ENCODE measurements around the gene PDSS2.

Gene PDSS2

DNA sequence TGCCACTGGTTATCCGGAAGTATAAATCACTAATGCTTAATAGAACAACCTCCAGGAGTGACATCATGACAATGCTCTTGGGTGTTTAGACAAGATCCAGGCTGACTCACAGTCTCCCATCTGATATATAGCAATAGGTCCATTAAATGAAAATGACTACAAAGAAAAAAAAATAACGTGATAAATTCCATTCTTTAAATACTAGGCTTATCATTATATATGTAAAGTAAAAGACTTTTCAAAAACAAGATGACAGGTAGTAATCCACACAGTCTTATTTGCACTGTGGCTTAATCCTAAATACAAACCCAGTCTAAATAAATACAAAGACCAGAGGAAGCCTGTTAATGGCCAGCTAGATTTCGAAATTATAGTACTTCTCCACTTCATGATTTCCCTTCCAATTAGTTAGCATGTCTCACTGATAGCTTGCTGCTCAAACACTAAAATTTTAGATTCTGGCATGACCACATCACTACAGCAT, 195.0 kb downstream of the PDSS2 start:
- no peak for DNase-seq

DNA sequence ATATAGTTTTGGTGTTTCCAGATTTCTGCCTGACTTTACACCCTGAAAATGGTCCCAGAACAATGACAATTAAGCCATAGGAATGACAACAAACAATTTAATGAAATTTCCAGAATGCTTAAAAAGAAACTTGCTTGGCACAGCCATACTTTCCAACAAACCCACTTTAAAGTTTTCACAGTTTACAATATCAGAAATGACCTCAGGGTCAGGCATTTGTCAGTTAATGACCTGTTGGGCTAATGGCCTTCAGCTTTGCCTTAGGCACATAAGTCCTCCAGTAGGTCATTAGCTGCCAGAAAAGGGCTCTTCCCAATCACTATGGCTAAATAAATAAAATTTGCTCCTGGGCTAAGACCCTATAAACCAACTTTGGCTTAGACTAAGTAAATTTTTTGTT, 199.4 kb downstream of the PDSS2 start:
- no peak for DNase-seq

DNA sequence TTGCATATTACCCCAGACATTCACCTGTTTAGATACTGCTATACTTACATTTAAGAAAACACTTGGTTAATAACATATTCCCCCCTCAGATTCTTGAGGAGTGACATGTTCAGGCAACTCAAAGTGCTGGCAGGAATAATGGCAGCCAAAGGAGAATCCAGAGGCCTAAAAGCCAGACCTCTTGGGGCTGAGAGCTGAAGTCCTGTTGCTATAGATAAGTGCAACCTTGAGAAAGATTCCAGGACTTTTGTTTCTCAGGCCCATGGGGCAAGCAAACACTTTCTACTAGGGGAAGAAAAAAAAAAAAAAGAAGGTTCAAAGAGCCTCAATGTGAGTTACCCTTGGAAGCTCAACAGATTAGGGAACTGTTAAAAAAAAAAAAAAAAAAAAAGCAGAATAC, 211.2 kb downstream of the PDSS2 start:
- DNase-seq = no peak

DNA sequence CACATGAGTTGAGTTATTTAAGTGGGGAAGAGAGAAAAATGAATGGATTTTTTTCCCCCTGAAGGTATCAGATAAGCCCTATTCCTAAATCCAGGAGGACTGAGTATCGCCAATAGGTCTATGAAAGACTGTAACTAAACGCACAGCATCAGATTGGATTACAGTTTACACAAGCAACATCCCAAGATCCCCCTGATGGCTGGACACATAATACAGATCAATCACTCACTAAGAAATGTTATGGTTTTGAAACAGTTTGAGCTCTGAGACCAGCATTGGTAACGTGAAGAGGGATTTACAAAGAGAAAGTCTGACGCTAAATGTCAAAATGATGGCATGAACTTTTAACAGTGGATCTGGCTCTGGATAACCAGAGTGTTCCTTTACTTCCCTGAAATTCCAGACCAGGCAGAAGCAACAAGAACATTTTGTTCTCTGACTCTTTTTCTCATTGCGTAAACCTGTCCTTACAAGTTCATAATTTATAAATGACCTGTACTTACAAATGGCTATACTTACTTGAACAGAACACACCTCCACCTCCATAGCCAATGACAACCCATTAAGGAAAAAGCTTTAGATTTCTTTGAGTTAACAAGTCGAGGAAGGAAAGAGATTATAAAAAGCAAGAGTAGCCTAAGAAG, 212.3 kb downstream of the PDSS2 start:
- no peak for DNase-seq

DNA sequence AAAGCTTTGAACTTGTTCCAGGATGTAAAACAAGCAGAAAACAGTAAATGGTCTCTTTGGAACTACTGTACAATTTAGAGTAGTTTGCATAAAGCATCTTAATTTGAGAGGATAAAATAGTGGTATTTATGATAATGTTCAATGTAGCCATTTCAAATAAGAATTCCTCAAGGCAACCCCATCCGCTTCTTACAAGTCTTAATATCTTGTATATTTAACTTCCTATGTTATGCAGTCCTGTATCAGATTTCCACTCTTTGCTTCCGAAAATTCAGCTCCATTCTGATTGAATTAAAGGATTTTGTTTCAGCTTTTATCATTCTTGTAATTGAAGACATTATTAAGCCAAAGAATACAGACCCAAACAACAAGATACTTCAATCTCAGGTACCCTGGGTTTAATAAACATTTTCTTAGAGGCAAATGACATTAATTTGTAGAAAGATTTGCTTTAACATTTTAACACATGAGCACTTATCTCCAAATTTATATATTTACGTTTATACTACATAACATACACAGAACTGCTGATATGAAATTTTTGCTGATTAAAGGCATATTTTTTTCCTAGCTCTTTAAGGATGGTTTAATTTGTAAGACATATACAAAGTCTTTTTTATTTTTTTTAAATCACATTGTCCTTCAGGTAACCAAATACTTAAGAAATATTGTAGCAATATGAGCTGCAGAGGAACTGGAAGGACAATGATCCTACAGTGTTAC, 213.0 kb downstream of the PDSS2 start:
- no peak for DNase-seq

DNA sequence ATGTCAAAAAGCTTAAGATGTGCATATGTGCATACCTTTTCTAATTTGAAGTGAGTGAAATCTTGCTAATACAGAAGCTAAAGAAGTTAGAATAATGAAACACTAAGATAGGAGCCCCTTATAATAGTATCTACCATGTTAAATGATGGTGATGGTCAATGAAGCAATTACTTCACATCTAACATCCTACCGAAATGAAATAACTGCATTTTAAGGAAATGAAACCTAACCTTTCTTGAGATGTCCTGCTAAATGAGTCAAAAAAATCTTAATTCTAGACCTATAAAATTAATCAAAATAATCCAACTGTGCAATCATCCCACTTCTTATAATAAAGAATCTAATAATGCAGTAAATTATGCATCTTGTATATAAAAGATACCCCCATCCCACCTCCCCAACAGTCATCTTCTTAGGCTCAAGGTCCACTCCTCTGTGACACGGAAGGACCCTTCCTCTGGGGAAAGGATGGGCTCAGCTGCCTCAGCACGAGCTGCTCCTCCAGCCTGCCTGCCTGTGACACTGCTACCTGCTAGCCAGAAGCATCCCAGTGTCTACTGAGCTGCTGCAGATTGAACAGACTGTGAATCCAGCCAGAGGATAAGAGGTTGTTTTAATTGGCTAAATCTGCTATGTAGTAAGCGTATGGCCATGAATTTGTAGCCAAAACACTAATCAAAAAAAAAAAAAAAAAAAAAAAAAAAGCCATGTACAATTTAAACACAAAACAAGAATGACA, 214.5 kb downstream of the PDSS2 start:
- no peak for DNase-seq

DNA sequence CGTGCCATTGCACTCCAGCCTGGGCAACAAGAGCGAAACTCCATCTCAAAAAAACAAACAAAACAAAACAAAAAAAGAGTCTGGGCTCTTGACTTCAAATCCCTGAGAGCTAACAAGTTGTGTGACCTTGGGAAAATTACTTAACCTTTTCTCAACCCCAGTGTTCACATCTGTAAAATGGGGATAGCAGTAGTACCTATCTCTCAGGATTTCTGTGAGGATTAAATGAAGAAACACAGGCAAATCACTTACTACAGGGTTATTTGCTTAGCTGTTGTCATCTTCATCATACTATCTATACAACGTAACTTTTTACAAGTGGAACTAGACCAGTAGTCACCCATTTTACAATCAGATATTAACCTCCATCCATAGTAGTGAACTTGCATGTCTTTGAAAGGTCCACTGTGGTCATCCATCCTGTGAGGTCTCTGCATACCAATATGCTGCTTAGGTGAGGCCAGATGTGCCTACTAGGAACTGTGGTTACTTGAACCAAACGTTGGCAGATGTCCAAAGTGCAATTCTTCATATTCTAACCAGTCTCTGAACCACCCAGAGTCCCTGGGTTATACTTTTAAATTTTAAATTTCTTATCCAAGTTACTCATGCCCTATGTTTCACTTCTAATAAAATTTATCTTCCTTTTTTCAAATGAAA, 215.2 kb downstream of the PDSS2 start:
- no peak for DNase-seq

DNA sequence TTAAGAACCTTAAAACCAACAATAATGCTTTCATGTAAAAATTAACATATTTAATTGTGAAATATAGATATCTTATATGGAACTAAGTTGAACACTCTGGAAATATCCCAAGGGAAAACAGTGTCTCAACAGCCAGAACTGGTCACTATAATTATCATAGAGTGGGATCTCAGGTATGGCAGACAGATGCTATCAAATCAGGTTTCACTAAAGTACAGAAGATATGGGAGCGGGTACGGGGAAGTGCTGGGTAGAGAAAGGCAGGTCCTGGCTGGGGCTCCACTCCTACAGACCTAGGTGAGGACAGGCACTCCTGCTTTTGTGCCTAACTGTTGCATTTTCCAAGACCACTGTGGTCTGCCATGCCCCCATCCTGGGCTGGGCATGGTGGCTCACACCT, 215.9 kb downstream of the PDSS2 start:
- DNase-seq = no peak

DNA sequence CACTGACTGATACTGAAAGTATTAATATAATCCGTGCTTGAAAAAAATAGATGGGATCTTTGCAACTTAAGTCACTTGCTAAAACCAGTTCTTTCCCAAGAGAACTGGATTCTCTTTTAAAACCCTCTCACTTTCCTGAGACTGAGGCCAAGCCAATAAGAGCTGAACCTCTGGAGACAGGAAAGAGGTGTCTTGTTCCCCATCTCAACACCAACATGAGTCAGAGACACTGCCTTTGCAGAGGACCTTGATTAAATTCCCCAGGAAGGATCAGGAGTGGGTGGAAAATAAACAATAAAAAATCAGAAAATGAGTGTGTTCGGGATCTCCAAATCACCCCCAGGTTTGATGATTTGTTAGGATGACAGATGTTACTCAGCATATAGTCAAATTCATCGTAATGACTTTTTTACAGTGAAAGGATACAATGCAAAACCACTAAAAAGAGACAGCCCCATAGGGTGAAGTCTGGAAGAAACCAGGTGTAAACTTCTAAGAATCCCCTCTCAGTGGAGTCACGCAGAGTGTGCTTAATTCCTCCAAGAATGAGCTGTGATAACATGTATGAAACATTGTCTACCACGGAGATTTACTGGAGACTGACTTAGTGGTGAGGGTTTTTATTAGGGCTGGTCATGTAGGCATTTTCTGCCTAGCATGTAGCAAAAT, 221.2 kb downstream of the PDSS2 start:
- no peak for DNase-seq

DNA sequence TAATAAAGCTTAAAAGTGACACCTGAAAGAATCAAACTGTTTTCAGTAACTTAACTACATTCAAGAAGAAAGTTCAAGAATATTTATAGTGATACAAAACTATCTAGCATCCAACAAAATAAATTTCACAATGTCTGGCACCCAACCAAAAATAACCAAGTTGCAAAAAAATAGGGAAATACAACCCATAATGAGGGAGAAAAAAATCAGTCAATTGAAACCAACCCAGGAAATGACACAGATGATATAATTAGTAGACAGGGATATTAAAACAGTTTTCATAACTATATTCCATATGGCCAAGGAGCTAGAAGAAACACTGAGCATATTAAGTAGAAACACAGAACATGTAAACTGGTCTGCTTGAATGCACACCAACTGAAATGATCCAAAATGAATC, 223.9 kb downstream of the PDSS2 start:
- DNase-seq = no peak

DNA sequence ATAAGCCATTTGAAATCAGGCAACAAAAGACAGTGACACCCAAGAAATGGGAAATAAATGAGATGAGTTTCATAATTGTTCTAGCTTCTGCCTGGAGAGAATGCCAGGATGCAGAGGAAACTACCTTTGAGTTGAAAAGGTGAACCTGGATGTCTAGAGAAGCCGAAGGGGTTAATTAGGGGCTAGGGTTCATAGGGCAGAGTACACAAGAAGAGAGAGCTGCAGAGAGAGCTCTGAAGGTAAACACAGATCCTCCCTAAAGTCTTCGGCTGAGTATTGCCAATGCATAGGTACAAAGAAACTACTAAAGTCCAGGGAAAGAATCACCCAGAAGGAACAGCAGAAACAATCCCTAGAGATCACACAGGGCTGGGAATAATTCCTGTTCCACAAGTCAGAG, 224.4 kb downstream of the PDSS2 start:
- no peak for DNase-seq

DNA sequence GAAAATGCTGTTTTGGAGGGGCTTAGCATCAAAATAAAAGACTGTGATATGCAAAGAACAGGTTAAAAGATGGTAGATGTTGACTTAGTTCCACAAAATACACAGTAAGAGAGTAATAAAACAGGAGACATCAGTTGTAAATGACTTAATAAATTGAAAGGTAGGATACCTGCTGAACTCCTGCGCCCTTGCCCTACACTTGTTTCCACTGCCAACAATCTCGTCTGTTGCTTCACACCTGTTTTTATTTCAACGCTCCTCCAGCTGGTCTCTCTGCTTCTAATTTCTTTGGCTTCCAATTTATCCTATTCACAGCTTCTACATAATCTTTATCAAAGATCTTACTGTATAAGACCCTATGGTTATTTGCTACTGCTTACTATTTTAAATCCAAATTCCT, 228.1 kb downstream of the PDSS2 start:
- no peak for DNase-seq

DNA sequence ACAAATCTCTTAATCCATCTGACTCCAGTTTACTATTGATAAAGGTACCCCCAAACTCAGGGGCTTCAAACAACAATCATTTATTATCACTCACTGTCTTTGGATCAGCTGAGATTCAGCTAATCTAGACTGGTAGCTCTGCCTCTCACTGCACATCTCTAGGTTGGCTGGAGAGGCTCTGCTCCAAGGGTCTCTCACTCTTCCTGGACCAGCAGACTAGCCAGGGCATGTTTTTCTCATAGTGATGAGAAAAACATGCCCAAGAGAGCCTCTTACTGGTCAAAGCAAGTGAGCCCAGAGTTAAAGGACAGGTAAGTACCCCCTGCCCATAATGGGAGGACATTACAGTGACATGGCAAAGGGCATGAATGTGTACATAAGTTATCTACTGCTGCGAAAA, 228.9 kb downstream of the PDSS2 start:
- no peak for DNase-seq

DNA sequence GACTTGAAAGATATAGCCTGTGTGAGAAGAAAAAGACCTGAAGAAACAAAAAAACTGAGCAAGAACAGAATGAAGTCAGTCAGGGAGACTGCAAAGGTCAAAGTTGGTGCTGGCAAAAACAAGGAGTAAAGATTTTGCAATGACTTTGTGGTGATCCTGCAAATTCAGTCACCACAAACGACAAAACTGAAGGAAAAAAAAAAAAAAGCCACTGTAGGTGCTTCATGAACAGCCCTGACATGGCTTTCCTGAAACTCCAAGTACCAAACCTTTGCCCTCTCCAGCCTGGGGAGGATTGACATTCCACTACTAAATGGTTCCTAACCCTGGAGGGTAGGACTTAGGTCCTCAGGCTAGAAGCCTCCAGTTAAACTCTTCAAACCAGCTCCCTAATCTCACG, 229.3 kb downstream of the PDSS2 start:
- DNase-seq = no peak

DNA sequence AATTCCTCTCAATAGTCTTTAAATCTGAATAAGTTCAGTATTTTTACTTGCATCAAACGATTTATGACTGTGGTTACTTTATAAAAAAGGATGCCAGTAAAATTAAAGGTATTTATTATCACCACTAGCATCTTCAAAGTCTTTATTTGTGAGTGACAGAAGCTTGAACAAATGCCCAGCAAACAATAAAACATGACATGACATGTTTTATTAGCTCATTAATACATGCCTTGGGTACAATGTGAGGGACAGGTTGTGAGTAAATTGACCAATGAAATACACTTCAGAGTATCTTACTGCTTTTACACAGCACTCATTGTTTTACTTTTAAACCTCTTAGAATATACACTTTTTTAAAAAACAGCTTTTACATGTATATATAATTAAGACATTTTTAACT, 230.6 kb downstream of the PDSS2 start:
- DNase-seq = no peak

DNA sequence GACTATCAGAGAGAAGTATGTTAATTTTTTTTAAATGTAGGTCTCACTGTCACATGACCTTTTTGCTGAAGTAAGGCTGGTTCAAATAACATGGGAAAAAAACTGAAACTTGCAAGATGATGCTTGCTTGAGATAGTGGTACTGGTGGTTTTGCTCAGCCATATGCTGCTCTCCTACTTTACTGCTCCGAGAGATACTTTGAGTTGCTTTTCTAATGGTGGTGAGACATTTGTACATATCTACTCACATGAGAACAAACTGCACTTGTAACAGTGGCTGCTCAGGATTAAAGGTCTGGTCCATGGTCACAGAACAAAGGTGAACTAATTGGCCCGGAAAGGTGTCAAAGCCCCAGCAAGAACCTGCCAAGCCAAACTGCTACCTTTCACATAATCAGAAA, 237.8 kb downstream of the PDSS2 start:
- no peak for DNase-seq

DNA sequence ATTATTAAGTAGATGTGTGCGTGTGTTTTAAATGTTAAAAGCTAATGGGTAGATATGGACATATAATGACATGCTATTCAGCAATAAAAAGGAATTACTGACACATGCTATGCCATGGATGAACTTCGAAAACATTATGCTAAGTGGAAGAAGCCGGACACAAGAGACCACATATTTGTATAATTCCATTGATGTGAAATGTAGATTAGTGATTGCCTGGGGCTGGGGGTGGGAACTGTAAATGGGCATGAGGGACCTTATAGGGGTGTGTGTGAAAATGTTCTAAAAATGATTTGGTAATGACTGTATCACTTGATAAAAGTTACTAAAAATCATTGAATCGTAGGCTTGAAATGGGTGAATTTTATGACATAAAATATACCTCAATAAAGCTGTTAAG, 239.5 kb downstream of the PDSS2 start:
- no peak for DNase-seq

DNA sequence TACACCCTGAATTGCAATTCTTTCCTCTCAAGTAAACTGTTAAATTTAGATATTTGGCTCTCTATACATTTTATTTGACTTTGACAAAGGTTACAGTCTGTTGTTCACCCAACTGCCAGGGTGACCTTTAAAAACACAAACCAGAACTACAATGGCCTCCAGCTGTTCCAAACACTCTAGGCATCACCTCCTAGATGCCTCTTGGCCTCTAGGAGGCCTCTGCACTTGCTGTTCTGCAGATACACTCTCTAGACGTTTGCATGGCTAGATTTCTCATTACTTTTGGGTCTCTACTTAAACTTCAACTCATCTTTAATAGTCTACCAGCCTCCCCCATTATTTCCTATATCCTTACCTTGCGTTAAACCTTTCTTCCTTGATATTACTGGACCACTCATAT, 241.2 kb downstream of the PDSS2 start:
- DNase-seq = no peak

DNA sequence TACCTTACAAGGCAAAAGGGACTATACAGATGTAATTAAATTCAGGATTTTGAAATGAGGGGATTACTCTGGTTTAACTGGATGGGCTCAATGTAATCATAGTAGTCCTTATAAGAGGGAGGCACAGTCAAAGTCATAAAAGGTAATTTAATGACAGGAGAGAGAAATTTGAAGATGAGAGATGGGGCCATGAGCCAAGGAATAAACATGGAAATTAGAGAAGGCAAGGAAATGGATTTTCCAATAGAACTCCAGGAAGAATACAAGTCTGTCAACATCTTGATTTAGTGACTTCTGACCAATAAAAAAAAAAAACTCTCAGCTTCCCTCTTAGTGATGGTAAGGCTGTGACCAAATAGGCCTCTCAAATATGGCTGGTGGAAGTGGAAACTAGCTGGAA, 242.1 kb downstream of the PDSS2 start:
- DNase-seq = no peak

DNA sequence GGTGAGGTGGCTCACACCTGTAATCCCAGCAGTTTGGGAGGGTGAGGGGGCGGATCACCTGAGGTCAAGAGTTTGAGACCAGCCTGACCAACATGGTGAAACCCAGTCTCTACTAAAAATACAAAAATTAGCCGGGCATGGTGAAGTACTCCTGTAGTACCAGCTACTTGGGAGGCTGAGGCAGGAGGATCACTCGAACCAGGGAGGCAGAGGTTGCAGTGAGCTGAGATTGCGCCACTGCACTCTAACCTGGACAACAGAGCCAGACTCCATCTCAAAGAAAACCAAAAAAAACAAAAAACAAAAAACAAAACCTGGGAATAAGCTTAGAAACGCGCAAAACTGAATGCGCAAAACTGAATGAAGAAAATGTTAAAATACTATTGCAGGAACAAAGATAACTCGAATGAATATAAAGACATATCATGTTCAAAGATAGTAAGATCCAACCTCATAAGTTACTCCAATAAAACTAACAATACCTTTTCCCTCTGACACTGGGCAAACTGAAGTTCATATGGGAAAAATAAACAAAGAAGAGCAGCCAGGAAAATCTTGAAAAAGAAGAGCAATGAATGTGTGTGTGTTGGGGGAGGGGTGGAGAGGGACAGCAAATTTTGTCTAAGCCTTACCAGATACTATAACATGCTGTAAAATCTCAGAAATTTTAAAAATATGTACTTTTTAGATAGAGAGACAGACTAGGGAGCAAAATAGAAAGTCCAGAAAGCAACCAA, 243.0 kb downstream of the PDSS2 start:
- no peak for DNase-seq

DNA sequence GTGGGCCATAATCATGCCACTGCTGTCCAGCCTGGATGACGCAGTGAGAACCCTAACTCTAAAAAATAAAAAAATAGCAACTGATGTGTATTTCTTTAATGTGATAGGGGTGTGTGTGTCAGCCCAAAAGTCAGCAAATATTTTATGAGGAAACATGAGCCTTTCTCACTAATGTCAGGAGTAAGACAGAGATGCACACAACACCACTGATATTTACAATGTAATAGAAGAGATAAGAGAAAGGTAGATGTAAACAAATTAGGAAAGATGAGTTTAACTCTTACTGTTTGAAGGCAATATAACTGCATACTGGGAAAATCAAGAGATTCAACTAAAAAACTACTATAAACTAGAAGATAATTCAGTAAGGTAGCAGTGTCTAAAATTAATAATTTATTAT, 244.0 kb downstream of the PDSS2 start:
- no peak for DNase-seq

DNA sequence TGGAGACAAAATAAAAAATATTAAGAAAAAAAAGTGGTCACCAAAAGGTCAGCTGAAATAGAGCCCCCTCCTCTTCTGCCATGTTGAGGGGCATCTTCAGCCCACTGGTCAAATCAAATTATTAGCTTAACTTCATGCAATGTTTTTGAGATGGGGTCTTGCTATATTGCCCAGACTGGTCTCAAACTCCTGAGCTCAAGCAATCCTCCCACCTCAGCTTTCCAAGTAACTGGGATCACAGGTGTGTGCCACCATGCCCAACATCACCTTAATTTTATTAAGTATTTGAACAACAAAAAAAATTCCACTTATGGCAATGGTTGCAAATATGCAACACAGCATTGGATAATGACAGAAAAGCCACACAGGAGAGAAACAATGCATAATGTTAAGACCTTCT, 244.7 kb downstream of the PDSS2 start:
- DNase-seq = no peak
